GM19468 (cell line): Measurements from ENCODE around the gene HOXC13.

Source experiments
- ATAC-seq: cut with Tn5 transposase; IDR thresholded peaks from one replicate; pipeline ENCODE4 v1.9.1; 2021; ENCODE audit warnings: mild to moderate bottlenecking, moderate library complexity, moderate number of reproducible peaks; ENCODE audit not compliant: unreplicated experiment; ENCODE audit errors: extremely low read depth

The HOXC13 gene

DNA sequence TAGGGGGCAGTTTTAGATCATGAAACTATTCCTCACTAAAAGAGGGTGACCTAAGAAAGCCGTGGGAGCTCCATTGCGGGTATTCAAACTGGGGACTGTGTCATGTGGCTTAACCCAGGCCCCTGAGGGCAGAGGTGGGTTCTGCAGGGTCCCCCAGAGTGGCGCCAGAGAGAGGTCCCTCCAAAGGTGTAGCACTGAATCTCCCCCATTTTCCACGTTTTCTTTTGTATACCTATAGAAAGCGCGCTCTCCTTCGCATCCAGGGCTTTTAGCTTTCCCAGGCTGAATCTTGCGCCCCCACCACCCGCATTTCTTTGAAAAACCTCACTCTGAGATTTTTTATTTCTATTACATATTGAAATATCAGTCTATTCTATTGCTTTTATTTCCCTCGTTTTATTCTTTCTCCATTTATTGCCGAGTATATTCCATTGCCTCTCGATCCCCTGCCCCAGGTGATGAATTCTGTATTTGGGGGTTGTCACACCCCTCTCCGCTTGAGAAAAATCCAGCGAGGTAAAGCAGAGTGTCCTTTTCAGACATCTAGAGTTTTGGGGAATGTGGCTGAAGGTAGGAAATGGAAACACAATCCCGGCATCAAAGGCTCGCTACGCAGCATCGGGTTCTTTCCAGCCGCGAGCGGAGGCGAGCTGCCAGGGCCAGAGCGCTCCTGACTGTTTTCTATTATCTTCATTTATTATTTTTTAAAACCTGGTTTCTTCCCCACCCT, 870 bp upstream of the HOXC13 start:
- ATAC-seq: no peak

GRCh38 chr12:53939141-53940108, 794 bp downstream of the HOXC13 start:
- no peak for ATAC-seq

- no peak for ATAC-seq
Observed at GRCh38 chr12:53940443-53941014, 1.9 kb downstream of the HOXC13 start.

GRCh38 chr12:53941187-53941586, 2.6 kb downstream of the HOXC13 start:
- ATAC-seq: no peak

DNA sequence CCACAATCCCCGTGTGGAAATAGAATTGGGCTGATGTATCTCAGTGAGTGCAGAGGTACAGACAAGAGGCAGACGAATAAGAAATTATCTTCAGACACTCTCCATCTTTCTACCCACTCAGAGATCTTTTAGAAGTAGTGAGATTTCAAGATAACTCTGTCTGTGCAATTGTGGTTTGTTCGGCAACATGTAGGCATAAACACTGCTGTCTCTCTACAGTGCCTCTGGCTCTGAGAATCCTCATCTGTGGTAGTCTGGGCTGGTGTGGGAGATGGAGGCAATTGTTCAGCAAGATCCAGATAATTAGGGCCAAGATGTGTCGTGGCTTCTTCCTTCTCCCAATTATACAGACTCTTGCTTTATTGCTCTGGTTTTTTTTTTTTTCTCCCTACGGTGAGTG, 3.1 kb downstream of the HOXC13 start:
- ATAC-seq: no peak

DNA sequence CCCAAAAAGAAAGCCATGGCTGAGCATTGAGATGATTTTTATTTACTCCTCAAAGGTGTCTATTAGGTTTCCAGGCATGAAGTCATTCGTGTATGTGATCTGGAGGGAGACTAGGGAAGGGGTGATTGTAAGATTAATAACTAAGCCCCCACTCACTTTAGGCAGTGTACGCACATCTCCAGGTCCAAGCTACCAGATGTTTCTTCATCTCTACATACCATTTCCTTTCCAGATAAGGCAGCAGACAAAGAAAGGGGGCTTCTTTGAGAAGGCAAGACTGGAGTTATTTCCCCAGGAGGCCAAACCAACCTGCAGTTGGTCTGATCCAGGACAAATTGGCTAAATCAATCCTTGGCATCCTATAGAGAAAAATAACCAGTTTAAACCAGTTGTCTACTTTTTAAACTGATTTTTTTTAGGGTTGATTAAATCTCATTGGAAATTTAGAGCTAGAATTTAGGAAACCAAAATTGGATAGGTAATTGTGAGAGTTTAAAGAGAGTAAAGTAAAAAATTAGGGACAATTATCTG, 3.9 kb downstream of the HOXC13 start:
- no peak for ATAC-seq

- no peak for ATAC-seq
Observed at GRCh38 chr12:53944209-53944608, 5.6 kb downstream of the HOXC13 start.

- no peak for ATAC-seq
Observed at GRCh38 chr12:53944907-53945847, 6.5 kb downstream of the HOXC13 start.

DNA sequence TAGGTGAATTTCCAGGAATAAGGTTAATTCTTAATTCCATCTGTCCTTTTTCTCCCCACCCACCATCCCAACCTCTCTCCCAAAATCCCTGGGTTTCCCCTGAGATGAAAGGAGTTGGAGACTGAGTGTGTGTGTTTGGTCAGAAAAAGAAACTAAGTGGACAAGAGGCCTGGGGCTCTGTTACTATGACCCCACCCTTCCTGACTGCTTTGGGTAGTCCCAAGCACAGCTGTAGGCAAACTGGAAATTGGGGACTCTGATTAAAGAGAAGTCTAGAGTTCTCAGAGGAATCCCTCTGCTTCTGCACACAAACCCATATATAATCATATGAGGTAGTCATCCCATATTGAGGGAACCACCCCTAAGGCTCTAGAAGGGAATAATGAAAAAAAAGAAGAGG, 9.1 kb downstream of the HOXC13 start:
- no peak for ATAC-seq

- ATAC-seq: no peak
Observed at GRCh38 chr12:53948650-53949593, 10.3 kb downstream of the HOXC13 start.

GRCh38 chr12:53949631-53950436, 11.2 kb downstream of the HOXC13 start:
- no peak for ATAC-seq

- ATAC-seq: no peak
Observed at GRCh38 chr12:53950437-53950773, 11.8 kb downstream of the HOXC13 start.

- ATAC-seq: no peak
Observed at GRCh38 chr12:53950789-53951576, 12.4 kb downstream of the HOXC13 start.

DNA sequence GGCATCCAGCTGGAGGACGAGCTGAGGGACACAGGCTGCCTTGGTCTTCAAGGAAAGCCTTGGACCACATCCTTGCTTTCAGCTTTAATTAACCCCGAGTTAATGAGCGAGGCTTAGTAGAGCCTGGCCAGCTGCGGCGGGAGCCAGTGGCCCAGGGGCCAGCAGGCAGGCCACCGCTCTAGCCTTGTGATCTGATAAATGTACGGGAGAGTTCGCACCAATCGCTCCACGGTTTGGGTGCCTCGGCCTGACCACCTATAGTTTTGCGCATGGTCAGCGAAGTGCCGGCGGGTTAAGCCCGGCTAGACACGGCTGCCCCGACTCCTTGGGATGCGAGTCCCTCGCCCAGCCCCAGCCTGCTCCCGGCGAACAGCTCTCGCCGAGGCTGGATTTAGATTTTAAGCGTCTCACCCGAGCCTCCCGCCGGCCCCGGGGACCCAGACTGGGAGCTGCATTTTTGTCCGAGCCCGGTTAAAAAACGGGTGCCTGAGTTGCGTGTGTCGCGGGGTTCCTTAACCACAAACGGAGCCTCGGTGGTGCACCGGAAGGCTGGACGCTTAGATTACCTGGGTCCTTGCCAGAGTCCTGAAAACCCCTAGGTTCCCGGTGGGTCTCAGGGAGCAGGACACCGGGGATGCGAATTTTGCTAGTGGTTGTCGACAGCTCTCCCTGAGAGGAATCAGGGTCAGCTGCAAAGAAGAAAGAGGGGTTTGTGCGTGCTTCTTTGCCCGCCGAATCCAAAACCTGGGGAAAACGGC, 13.1 kb downstream of the HOXC13 start:
- ATAC-seq: no peak

- ATAC-seq: no peak
Observed at GRCh38 chr12:53952335-53952694, 13.7 kb downstream of the HOXC13 start.

GRCh38 chr12:53952871-53953734, 14.5 kb downstream of the HOXC13 start:
- no peak for ATAC-seq
